Islet of Langerhans (tissue), 1 donor: Measurements from ENCODE around the gene AP4B1.

Source experiments
- FAIRE-seq: peaks from one replicate; lab custom pipeline; 2011; peaks lifted over from hg19 to GRCh38; lab: Jason Lieb, UNC

Gene AP4B1

DNA sequence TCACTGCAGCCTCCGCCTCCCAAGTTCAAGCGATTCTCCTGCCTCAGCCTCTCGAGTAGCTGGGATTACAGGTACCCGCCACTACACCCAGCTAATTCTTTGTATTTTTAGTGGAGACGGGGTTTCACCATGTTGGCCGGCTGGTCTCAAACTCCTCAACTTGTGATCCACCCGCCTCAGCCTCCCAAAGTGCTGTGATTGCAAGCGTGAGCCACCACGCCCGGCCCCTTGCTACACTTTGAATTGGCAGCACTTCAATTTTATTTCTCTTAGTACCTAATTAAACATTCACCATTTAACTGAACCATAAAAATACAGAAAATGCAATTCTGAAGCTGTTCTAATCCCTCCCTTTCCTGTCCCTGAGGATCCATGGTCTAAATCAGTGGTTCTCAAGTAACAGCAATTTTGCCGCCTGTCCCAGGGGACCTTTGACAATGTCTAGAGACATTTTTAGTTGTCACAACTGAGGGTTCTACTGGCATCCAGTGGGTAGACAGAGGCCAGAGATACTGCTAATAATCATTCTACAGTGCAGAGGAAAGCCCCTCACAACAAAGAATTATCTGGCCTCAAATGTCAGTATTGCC lies 12.9 kb downstream of the AP4B1 start:
- FAIRE-seq, result no peak

DNA sequence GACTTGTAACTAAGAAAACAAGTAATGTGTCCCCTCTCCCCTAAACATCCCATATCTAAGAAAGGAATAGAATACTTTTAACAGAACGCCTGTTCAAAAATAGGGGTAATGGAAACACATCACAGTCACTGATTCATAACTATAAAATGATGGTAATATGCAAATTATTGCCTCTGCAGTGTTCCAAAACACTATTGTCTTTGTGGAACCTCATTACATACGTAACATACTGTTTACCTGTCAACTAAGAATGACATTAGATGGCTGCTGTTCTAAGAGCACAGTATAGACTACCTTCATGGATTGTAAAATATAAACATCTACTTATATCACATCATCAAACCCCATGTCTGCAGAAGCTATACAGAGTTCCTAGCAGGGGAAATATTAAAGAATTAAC lies 13.8 kb downstream of the AP4B1 start:
- FAIRE-seq, result no peak

DNA sequence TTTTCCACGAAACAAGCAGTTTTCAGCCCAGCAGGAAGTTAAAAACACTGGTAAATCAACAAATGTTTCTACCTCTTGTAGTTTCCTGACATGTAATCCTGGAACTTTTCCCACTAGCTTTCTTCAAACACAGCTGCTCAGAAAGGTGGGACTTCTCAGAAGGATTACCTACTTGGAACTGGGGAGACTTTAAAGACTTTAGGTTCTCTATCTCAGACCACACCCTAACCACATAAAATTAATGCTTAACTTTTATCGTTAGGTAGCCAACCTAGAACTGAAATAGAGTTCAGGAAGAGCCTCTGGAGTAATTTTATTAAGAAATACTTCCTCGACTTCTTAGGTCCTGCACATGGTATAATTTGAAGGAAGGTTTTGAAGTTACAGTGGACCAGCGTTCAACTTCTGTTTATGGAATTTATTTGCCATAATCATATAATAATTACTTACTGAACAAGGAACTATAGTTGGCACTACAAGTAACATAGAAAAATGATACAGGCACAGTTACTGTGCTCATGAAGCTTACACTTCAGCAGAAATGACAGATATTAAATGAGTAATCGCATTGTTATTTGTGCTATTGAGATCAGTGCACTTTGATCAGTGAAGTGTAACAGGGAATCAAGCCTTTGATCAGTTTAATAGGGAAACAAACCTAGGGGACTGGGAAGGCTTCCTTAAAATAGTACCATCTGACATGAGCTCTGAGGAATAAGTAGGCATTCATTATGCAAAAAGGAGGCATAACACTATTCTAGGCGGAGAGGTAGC lies 17.0 kb downstream of the AP4B1 start, which contains the start of gene BCL2L15:
TSS of gene BCL2L15 (minus strand) at position 180 of the 774 bp plus-strand sequence. CDS start 206 bp downstream, outside the sequence.
- no peak for FAIRE-seq

DNA sequence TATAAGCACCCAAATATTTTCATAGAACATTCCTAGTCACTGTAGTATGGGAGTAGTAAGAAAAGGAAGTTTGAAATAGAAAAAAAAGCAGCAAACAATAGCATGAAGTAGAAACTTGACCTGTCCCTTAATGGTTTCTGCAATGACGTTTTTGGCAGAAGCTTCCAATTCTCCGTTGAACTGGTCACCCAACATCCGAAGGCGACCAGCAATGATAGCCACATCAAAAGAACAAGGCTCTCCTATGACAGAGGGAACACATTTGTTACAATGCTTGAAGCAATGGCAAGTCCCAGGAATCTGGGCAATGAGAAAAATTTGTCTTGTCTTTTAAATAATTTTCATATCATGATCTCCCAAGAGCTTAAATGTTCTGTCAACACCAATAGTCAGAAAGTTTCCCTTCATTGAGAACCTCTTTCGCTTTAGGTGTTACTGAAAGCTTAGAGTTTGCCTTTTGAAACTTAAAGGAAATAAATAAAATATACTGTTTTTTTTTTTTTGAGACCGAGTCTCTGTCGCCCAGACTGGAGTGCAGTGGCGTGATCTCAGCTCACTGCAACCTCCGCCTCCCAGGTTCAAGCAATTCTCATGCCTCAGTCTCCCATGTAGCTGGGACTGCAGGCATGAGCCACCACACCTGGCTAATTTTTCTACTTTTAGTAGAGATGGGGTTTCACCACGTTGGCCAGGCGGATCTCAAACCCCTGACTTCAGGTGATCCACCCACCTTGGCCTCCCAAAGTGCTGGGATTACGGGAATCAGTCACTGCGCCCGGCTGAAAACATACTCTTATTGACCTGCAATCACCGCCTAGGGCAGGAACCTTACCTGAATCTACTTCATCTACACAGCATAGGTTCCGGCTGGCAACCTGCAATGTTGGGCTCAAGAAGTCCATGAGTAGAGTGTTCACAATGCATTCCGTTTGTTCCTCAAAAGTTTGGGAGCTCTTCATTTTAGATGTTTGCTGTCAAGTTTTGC lies 17.9 kb downstream of the AP4B1 start:
- FAIRE-seq, result no peak

DNA sequence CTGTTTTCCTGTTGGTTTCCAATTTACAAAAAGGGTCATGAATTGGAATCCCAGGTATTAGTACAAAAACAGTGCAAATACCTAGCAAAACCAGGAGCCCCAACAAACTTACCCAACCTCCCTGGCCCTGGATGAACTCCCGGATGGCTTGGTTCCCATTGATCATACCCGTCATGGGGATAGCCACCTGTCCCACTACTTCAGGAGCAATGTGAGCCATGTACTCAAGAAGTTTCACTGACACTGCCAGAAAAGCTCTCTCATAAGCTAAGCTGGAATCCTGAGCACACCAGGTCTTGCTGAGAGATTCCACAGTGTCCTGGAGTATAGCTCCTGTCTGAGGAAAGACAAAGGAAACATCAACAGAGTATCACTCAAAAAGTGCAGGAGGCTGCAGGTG lies 22.9 kb downstream of the AP4B1 start:
- no peak for FAIRE-seq

DNA sequence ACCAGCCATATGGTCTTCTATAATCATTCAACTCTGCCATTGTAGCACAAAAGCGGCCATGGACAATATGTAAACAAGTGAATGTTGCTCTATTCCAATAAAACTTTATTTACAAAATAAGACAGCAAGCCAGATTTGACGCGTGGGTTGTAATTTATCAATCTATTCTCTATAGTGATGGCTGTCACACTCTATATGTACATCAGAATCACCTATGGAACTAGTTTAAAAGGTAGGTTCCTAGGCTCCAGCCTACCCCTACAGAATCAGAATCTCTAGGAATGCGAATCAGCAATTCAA lies 24.9 kb downstream of the AP4B1 start:
- no peak for FAIRE-seq

DNA sequence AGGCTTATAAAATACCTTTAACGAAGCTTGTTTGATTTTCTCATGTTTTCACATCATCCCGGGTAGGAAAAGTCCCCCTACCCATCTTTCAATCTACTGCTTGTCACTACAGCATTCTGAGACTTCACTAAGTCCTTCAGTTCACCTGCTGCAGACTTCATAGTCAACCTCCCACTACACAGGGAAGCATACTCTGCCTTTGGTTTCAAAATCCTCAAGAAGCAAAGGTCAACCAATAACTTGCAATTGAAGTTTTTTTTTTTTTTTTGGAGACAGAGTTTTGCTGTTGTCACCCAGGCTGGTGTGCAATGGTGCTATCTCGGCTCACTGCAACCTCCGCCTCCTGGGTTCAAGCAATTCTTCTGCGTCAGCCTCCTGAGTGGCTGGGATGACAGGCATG lies 28.4 kb downstream of the AP4B1 start:
- no peak for FAIRE-seq

DNA sequence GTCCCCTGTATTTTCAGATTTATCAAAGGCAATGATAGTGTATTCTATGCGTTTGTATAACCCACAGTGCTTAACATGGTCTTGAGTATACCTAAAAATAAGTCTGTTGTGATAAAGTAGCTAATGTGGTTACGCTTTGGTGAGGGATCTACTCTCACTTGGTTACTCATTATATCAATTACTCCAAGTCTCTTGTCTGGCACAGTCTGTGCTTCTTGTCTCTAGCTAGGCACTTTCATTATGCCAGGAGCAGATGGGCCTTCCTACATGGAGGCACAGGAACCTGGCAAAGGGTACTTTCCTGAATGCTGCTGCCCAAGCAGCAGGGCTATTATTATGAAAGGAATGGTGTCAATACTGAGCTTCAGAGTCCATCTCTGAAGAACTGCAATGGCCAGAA lies 28.9 kb downstream of the AP4B1 start:
- no peak for FAIRE-seq

DNA sequence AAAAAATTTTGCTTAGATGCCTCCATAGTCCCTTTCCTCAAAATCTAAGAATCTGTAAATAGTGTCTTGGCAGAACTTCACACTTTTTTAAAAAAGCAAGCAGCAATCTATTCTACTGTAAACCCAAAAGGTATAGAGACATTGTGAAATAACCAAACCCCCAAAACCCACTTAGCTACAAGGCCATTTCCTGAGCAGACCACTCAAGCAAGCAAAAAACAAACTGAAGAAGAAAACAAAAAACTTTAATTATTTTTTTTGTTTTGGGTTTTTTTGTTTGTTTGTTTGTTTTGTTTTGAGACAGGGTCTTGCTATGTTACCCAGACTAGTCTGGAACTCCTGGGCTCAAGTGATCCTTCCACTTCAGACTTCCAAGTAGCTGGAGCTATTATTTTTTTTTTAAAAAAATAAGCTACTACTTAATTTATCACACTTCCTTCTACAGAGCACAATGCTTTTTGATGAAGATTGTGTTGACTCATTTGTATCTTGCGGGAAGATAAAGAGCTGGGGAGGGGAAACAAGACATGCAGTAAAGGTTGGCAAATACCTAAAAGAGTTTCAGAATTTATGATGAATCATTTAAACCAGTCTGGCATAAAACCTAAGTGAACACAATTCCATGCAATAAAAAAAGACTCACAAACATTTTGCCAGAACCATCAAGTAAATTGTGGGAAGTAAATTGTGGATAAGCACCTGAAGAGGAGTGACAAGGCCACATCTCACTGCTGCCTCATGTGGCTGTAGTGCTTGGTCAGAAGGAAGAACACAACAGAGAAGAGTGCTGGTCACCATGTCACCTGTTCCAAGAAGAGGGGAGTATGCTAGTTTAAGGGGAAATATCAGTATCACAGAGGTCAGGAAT lies 30.4 kb downstream of the AP4B1 start:
- peak; percentile 27 for FAIRE-seq

DNA sequence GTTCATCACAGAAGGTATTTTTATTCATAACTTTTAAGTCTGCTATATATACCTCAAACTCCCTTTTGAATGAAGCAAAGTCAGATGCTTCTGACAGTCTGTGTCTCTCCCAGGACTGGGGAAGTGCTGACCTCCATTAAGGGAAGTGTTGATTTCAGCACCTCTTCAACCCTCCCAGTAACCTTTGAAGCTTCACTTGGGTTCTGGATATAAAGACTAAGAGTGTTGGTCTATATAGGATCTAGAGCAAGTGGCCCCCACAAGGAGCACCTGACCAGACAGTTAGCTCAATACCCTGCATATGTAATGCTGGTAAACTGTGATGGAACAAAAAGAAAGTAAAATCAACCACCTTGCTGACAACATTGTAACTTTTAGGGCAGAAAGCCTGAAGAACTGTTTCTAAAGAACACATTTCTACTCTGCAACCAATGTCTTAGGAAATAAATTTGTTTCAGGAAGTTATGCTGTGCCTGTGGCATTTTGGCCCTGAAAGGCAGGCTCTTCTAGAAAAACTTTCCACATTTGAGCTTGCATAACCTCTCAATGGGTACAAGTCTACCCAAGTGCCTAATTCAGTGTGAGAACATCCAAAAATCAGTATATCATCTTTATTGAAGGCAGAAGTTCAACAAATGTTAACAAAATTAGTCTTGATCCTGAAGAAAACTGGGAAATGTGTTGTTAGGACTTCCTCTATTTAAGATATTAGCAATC lies 32.2 kb downstream of the AP4B1 start:
- FAIRE-seq, result no peak

DNA sequence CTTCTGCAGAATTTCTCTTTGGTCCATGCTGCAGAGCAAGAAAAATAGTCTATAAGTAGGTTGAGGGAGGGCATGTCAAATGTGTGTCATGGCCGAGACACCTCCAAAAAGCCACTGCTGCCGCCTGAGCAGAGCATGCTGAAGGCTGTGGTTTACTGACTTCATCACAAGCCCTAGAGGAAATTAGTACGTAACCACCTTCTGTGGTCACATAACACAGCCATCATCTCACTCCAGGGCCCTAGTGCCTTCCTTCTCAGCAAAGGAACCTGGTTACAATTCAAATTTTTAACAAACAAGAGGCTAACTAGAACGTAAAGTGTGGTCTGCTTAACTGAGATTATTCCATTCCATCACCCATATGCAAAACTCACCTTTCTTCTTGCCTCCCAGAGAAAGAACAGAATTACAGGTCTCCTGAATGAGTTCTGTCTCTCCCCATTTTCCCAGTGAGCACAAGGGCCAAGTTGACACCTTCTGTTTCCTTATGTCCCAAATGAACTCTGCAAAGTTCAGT lies 32.9 kb downstream of the AP4B1 start, which contains the start of gene PTPN22:
TSS of gene PTPN22 (minus strand) at position 116 of the 517 bp plus-strand sequence.
- FAIRE-seq, result no peak

DNA sequence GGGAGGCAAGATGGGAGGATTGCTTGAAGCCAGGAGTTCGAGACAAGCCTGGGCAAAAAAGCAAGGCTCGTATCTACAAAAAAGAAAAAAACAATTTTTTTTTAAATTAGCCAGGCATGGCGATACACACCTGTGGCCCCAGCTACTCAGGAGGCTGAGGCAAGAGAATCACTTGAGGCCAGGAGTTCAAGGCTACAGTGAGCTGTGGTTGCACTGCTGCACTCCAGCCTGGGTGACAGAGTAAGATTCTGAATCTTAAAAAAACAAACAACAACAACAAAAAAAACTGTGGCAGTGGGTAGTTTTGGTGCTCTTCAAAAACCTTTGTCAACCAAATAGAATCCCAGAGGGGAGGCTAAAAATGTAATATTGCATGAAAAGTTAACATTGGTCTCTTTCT lies 33.8 kb downstream of the AP4B1 start:
- no peak for FAIRE-seq

DNA sequence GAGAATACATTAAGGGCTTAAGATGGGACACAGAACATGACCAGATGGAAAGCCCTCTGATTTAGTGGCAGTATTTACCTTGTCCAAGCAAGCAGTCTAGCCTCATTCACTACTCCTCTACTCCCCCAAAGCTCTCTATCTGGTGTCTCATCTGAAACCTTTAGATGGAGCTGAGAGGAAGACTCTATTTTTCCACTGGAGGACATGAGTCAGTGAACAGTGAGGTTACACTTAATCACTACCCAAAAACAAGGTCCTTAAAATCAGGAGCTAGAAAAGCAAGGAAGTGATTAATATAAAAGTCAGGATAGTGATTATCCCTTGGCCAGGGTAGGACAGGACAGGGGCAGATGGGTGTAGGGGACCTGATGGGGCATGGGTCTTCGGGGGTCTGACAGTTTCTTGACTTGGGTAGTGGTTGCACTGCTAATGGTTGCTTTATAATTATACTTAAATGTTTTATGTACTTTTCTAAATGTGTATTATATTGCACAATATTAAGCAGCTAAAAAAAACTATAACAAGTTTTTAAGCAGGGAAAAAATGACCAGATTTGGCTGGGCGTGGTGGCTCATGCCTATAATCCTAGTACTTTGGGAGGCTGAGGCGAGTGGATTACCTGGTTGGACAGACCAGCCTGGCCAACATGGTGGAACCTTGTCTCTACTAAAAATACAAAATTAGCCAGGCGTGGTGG lies 36.1 kb downstream of the AP4B1 start:
- no peak for FAIRE-seq

DNA sequence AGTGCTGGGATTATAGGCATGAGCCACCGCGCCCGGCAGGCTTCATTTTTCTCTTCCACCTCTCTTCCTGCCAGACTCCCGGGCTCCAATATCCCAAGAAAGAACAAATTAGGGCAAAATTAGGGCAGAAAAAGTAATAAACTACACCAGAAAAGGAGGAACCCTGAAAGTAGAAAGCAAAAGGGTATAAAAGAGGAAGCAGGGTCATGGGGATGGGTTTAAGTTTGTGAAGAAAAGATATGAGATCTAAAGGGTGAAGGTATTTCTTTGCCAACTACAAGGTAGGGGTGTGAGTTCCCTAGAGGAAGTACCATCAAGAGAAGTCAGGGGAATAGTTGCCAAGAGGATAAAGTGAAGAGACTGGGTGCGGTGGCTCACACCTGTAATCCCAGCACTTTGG lies 43.0 kb downstream of the AP4B1 start:
- FAIRE-seq, result no peak

DNA sequence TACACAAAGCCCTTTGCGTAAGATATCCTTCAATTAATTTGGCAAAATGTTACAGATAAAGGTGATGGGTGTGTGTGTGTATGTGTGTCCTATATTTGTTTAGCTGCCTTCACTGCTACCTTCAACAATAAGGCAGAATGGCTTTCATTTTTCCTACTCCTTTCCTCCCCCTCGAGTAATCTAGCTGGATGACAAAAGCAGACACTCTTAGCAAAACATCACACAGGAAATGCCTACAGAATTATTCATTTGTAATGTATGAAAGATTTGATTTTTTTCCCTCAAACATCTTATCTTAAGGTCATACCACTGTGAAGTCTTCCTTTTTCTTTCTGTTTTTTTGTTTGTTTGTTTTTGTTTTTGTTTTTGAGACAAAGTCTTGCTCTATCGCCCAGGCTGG lies 43.7 kb downstream of the AP4B1 start:
- FAIRE-seq, result no peak

DNA sequence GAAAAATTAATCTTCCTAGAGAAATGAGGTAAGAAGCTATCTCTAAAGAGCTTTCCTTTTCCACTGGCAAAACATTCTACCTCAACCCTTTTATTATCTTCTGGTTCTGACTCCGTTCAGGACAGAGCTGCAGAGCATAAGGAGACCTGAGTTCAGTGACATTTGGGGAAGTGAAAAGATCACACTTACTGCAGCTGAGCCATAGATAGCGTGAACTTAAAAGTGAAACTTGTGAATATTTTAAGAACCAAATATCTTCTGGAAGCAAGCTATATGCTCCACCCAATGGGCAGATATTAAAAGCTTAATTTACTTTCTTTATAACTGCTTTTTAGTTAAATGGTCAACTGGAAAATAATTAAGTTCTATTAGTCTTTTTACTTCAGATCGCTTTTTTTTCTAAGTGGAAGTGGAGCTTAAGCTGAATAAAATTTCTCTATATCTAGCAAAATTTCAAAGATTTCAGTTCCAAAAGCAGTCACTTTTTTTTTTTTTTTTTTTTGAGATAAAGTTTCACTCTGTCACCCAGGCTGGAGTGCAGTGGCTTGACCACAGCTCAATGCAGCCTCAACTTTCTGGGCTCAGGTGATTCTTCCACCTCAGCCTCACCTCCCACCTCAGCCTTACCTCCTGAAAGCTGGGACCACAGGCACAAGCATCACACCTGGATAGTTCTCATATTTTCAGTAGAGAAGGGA lies 45.0 kb downstream of the AP4B1 start:
- FAIRE-seq, result no peak

DNA sequence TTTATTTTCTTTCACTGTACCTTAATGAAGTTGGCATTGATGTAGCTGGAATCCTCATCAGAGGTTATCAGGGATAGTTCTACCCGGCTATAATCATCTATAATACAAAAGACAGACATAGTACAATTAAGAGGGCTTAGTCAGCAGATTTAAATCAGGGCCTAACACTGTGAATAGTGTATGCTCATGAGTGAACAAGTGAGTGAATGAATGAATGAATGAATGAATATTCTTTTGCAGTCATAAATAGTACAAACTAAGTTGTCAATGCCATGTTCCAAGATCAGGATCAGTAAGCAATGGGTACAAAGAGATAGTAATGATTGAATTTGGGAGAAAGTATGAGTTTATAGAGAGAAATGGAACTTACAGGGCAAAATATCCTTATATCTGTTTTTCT lies 45.6 kb downstream of the AP4B1 start:
- no peak for FAIRE-seq

DNA sequence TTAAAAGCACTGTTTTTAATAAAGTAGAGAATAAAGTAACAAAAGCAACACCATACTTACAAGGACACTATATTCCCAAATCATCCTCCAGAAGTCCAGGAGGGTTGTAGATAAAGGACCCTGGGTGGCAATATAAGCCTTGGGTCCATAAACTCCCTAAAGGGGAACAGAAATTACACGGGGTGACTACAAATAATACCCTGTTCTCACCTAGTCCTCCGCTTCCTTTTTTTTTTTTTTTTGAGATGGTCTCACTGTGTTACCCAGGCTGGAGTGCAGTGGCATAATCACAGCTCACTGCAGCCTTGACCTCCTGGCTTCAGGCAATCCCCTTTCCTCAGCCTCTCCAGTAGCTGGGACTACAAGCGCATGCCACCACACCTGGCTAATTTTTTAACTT lies 46.2 kb downstream of the AP4B1 start:
- FAIRE-seq, result no peak

DNA sequence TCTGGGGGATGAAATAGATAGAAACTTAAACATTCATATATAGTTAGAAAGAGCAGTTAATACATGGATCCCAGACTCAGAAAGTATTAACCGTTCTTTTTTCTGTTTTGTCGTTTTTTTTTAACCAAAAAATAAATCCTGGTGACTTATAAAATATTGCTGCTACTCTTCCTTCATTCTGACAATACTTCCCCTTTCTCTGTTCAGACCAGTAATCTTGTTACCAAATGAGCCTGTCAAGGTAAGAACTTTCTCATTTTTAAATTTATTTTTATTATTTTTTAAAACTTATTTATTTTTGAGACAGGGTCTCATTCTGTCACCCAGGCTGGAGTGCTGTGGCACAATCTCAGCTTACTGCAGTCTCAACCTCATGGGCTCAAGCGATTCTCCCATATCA lies 46.8 kb downstream of the AP4B1 start:
- FAIRE-seq, result no peak

DNA sequence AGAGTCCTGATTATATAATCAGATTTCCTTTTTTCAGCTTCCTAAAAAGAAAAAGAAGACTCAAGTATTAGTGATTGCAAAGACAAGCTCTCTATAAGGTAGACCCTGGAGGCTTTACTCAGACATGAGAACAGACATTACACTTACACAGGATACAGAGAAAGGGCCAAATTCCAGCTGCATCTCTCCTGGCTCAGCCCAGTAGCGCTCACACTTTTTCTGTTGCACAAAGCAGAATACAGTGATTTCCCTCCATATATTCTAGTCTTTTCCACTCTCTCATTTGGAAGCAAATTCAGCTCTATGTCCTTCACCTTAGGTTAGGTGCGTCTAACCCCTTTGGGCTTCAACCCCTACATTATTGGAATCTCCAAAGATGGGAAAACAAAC lies 48.2 kb downstream of the AP4B1 start:
- FAIRE-seq, result no peak
